ENCODE measurements around the gene PNPLA3. TPM values are rescaled to one million over a fixed set of nuclear protein-coding genes. Genes with fewer than 3 reads are reported as not detected.

The PNPLA3 gene
- total and polyA plus RNA-seq, 8 donors = 0.34 to 2.4 (median 0.50) TPM

GRCh38 chr22:43885786-43886185 is 37.8 kb upstream of the PNPLA3 start:
- Histone ChIP-seq H3K27me3 (peaks cover 3 to 79% of the 10 kb centered on the region in 2 donors), H3K9me3 (no peaks in the 10 kb centered on the region), H3K27ac (no peak overlapping the region), H3K36me3 (no peaks in the 10 kb centered on the region), H3K4me3 (no peak overlapping the region), H3K4me1 (no peaks in the 10 kb centered on the region)
- no peak for ATAC-seq
- DNase-seq = peak in 1 of 4 donors; percentile 13
- intact Hi-C loops (cut with DNase I) = loop anchor here in 1 of 2 donors (10.0 kb wide), 1 partner anchor 501 kb away; no protein-coding TSS in a partner anchor
- TF ChIP-seq, protein P1, sequence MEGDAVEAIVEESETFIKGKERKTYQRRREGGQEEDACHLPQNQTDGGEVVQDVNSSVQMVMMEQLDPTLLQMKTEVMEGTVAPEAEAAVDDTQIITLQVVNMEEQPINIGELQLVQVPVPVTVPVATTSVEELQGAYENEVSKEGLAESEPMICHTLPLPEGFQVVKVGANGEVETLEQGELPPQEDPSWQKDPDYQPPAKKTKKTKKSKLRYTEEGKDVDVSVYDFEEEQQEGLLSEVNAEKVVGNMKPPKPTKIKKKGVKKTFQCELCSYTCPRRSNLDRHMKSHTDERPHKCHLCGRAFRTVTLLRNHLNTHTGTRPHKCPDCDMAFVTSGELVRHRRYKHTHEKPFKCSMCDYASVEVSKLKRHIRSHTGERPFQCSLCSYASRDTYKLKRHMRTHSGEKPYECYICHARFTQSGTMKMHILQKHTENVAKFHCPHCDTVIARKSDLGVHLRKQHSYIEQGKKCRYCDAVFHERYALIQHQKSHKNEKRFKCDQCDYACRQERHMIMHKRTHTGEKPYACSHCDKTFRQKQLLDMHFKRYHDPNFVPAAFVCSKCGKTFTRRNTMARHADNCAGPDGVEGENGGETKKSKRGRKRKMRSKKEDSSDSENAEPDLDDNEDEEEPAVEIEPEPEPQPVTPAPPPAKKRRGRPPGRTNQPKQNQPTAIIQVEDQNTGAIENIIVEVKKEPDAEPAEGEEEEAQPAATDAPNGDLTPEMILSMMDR (IDR thresholded peaks at IDR 0.05) = no peak

DNA sequence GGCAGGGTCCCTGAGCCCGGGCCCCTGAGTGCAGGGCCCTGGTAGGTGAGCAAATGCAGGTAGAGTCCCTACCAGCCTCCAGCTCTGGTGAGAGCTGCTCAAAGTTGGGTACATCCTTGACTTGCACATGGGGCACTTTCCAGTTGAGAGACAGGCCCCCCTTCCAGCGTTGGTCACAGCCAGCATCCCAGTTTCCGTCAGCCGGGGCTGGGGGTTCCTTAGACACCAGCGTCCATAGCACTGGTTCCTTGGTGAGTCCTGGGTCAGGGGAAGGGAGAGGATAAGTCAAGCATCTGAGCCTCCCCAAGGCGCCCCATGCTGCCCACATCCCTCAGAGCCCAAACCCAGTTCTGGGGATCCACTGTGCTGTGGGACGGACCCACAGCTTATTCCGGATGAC is 37.4 kb upstream of the PNPLA3 start:
- Histone ChIP-seq H3K36me3 (no peaks in the 10 kb centered on the region), H3K9me3 (no peaks in the 10 kb centered on the region), H3K27me3 (peaks cover 8 to 79% of the 10 kb centered on the region in 2 donors), H3K4me3 (no peak overlapping the region), H3K4me1 (no peaks in the 10 kb centered on the region), H3K27ac (no peak overlapping the region)
- DNase-seq (peak in 2 of 4 donors; percentile 8 to 36), ATAC-seq (no peak)
- TF ChIP-seq, protein P1 (IDR thresholded peaks at IDR 0.05) = no peak
- intact Hi-C loops (cut with DNase I) = loop anchor here in 1 of 2 donors (10.0 kb wide), 1 partner anchor 501 kb away; no protein-coding TSS in a partner anchor

- Histone ChIP-seq H3K4me3 (no peak overlapping the region), H3K4me1 (peaks cover 0 to 4% of the 10 kb centered on the region in 2 donors), H3K9me3 (no peaks in the 10 kb centered on the region), H3K27me3 (peaks cover 19 to 84% of the 10 kb centered on the region in 2 donors), H3K36me3 (no peaks in the 10 kb centered on the region), H3K27ac (no peak overlapping the region)
- intact Hi-C loops (cut with DNase I) = loop anchor here in 1 of 2 donors (10.0 kb wide), 1 partner anchor 503 kb away; no protein-coding TSS in a partner anchor
- DNase-seq = peak in 1 of 4 donors; percentile 26
- TF ChIP-seq, protein P1 (IDR thresholded peaks at IDR 0.05) = no peak
- no peak for ATAC-seq
These were observed 36.2 kb upstream of the PNPLA3 start for GRCh38 chr22:43887391-43887790.

GRCh38 chr22:43888740-43889139 is 34.9 kb upstream of the PNPLA3 start:
- H3K27me3 ChIP-seq = peaks cover 26 to 88% of the 10 kb centered on the region in 2 donors
- H3K4me1 ChIP-seq = peaks cover 0 to 4% of the 10 kb centered on the region in 2 donors
- no peak overlapping the region for H3K4me3 ChIP-seq
- DNase-seq (no peak), ATAC-seq (no peak)
- no peaks in the 10 kb centered on the region for H3K9me3 ChIP-seq
- no peak overlapping the region for H3K27ac ChIP-seq
- H3K36me3 ChIP-seq = no peaks in the 10 kb centered on the region
- intact Hi-C loops (cut with DNase I) = loop anchor here in 1 of 2 donors (10.0 kb wide), 1 partner anchor 504 kb away; no protein-coding TSS in a partner anchor
- TF ChIP-seq, protein P1 (IDR thresholded peaks at IDR 0.05) = no peak

DNA sequence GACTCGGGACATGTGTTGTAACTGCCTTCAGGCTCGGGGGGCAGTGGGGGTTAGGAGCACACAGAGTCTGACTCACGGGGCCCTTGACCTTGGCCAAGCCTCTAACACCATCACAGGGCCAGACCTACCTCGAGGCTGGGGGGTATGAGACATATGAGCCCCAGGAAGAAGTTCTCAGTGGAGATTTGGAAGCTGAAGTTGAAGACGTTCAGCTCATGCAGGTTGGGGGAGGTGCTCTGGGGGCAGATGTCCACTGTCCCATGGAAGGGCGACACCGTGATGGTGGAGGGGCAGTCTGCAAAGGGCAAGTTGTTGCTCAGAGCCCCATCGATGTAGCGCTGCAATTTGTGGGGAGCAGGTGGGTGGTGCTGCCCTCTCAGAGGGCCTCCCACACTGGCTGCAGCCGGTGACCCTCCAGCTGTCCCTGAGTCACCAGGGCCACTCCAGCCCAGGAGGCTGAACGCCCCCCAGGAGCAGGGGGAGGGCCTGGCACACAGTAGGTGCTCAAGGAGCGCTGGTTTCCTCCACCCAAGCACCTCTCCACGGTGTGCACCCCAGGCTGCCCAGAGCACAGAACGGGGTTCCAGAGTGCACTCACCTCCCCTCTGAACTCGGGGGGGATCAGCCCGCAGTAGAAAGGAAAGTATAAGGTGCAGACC is 34.3 kb upstream of the PNPLA3 start:
- no peaks in the 10 kb centered on the region for H3K9me3 ChIP-seq
- ATAC-seq = no peak
- H3K36me3 ChIP-seq = no peaks in the 10 kb centered on the region
- DNase-seq = peak in 1 of 4 donors; percentile 21
- H3K4me1 ChIP-seq = peaks cover 0 to 4% of the 10 kb centered on the region in 2 donors
- no peak overlapping the region for H3K4me3 ChIP-seq
- TF ChIP-seq, protein P1 (IDR thresholded peaks at IDR 0.05) = no peak
- peaks cover 26 to 93% of the 10 kb centered on the region in 2 donors for H3K27me3 ChIP-seq
- intact Hi-C loops (cut with DNase I) = loop anchor here in 1 of 2 donors (10.0 kb wide), 1 partner anchor 505 kb away; no protein-coding TSS in a partner anchor
- H3K27ac ChIP-seq = no peak overlapping the region
